ENCODE data around the gene ITPRIP. TPM values are rescaled to one million over a fixed set of nuclear protein-coding genes. Genes with fewer than 3 reads are reported as not detected.
A peak's percentile ranks its signal among the peaks of the same experiment; 100 is the strongest.

The ITPRIP gene
- total RNA-seq, 1 donor from 2014 or later = 4.2 TPM

DNA sequence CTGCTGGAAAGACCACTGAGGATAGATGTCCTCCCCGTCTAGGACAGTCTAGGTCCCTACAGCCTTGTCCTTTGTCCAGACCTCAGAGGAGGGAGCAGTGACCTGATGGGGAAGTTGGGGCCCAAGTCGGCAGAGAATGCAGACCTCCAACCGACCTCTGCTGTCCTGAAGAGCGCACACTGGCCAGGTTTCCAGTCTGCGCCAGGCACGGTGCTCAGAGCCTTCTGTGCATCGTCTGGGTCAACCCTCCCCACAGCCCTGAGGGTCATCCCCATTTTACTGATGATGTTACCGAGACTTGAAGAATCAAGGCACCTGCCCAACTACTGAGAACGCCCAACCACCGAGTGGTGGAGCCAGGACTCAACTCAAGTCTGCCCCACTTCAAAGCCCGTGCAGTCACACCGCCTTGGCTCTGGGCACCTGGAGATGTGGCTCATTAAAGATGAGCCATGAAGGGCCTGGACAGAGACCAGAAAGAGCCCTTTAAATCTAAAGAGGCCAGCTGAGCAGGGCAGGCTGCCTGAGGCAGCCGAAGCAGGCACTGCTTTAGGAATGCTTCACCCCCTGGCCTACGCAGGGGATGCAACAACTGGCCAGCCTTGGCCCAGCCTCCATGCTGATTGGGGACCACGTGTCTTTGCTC is 4.4 kb downstream of the ITPRIP start:
- H3K4me1 ChIP-seq (ENCODE audit: control insufficient read depth in 3 of 3, insufficient read depth in 3 of 3, low read length in 3 of 3) = peaks cover 59 to 80% (median 77%) of the 10 kb centered on the region in 3 donors
- peak overlapping the region; percentile 17 for H3K27ac ChIP-seq (ENCODE audit: low read depth, low read length)
- no peaks in the 10 kb centered on the region for H3K9me3 ChIP-seq (ENCODE audit: control insufficient read depth in 3 of 3, low read length in 3 of 3)
- H3K9ac ChIP-seq (ENCODE audit: low read depth in 1 of 3, low read length in 3 of 3) = peak overlapping the region in 1 of 3 donors; percentile 18
- H3K27me3 ChIP-seq (ENCODE audit: control insufficient read depth in 3 of 3, insufficient read depth in 3 of 3, low read length in 3 of 3) = no peaks in the 10 kb centered on the region
- H3K36me3 ChIP-seq (ENCODE audit: control insufficient read depth in 3 of 3, insufficient read depth in 3 of 3, low read length in 3 of 3) = peaks cover 0 to 2% (median 0%) of the 10 kb centered on the region in 3 donors
- H3K4me3 ChIP-seq (ENCODE audit: low read length in 3 of 3) = no peak overlapping the region

DNA sequence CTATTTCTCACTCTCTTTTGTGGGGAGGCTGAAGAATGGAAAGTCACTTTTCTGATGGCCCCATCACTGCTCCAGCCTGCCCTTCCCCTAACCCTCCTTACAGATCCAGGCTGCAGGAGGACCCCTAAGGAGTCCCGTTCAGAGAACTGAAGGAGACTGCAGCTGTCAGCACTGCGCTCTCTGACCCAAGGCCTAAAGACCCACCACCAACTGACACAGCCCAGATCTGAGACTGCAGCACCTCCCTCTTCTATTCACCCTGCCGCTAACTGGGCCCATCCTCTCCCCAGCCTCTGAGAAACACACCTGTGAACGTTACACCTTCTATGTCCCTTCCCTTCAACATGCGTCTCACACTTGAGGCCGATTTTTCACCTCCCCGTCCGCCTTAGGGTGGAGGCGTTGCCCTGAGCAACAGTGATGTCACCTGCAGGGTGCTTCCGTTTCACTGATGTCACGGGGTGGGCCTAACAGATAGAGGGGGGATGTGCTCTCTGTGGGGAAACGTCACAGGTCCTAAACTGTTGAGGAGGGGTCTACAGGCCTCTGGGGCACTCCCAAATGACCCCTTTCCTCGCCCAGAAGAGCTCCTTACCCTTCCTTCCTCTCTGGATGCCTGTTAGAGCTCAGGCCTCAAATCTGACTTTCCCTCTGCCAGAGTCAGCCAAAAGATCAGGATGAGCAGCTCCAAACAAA is 5.1 kb downstream of the ITPRIP start:
- Histone ChIP-seq H3K27ac (ENCODE audit: low read depth, low read length) (peak overlapping the region; percentile 17), H3K9ac (ENCODE audit: low read depth in 1 of 3, low read length in 3 of 3) (peak overlapping the region in 1 of 3 donors; percentile 18), H3K27me3 (ENCODE audit: control insufficient read depth in 3 of 3, insufficient read depth in 3 of 3, low read length in 3 of 3) (no peaks in the 10 kb centered on the region), H3K9me3 (ENCODE audit: control insufficient read depth in 3 of 3, low read length in 3 of 3) (no peaks in the 10 kb centered on the region), H3K4me1 (ENCODE audit: control insufficient read depth in 3 of 3, insufficient read depth in 3 of 3, low read length in 3 of 3) (peaks cover 66 to 87% (median 83%) of the 10 kb centered on the region in 3 donors), H3K36me3 (ENCODE audit: control insufficient read depth in 3 of 3, insufficient read depth in 3 of 3, low read length in 3 of 3) (peaks cover 0 to 2% (median 0%) of the 10 kb centered on the region in 3 donors), H3K4me3 (ENCODE audit: low read length in 3 of 3) (no peak overlapping the region)

DNA sequence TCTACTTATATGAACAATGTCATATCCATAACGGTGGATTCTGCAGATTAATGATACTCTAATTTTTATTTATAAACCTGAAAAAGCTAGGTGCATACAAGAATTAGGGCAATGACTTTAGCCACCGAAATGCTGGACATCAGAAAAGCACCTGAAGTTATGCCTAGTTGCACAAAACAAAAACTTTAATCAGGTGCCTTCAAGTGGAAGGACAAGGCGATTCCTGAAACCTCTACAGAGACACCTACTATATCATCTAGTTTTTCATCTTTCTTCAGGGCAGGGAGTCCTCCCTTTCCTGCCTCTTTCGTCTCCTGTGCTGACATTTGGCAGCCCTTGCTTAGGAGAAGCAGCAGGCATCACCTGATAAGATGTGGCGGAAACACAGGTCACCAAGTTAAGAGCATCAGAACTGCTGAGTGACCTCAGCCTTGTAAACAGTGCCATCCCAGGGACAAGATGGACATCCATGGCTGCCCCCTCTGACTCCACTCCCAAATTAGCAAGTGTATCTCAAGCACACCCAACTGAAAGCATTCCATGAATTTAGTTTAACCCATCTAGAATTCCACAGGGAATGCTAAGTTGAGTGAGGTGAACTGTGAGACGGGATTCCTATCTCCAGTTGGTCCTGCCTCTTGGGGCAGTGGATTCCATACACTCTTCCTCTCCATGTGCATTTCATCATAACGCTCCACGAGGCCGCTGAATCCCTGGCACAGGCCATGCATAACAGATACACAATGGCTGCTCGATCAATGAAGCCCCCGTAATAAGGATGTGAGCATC is 5.8 kb downstream of the ITPRIP start:
- Histone ChIP-seq H3K27ac (ENCODE audit: low read depth, low read length) (peak overlapping the region; percentile 79), H3K4me1 (ENCODE audit: control insufficient read depth in 3 of 3, insufficient read depth in 3 of 3, low read length in 3 of 3) (peaks cover 73 to 94% (median 91%) of the 10 kb centered on the region in 3 donors)

DNA sequence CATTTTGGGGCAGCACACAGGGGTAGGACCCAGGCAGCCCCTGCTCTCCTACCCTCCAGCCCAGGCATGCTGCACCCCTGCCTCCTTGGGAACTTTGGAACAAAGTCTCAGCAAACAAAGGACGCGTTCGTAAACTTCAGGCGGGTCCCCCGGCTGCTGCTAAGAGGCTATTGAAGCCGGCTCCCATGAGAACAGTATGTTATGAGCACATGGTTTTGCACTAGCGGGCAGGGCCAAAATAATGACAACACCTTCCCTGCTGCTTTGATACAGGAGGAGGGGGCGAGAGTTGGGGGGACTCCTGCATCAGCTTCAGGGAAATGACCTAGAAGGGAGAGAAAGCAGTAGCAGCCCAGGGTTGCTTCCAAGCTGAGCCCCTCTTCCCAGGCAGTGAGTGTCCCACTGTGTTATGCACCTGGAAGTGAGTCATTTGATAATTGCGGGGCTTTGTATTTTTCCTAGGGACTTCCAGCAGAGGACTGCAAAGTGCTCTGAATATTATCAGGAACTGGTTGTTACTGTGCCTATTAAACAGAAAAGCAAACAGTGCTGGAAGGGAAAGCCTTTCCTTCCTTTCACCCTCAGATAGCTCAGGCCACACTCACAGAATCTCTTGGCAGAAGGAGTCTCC is 6.9 kb downstream of the ITPRIP start:
- Histone ChIP-seq H3K9ac (ENCODE audit: low read depth in 1 of 3, low read length in 3 of 3) (peak overlapping the region in 1 of 3 donors; percentile 59), H3K9me3 (ENCODE audit: control insufficient read depth in 3 of 3, low read length in 3 of 3) (no peaks in the 10 kb centered on the region), H3K27me3 (ENCODE audit: control insufficient read depth in 3 of 3, insufficient read depth in 3 of 3, low read length in 3 of 3) (no peaks in the 10 kb centered on the region), H3K4me1 (ENCODE audit: control insufficient read depth in 3 of 3, insufficient read depth in 3 of 3, low read length in 3 of 3) (peaks cover 70 to 96% (median 93%) of the 10 kb centered on the region in 3 donors), H3K27ac (ENCODE audit: low read depth, low read length) (peak overlapping the region; percentile 79), H3K4me3 (ENCODE audit: low read length in 3 of 3) (no peak overlapping the region), H3K36me3 (ENCODE audit: control insufficient read depth in 3 of 3, insufficient read depth in 3 of 3, low read length in 3 of 3) (peaks cover 0 to 2% (median 0%) of the 10 kb centered on the region in 3 donors)

More for the DNA sequence above, 5.8 kb downstream of the ITPRIP start:
- H3K36me3 ChIP-seq (ENCODE audit: control insufficient read depth in 3 of 3, insufficient read depth in 3 of 3, low read length in 3 of 3) = peaks cover 0 to 2% (median 0%) of the 10 kb centered on the region in 3 donors
- no peaks in the 10 kb centered on the region for H3K27me3 ChIP-seq (ENCODE audit: control insufficient read depth in 3 of 3, insufficient read depth in 3 of 3, low read length in 3 of 3)
- H3K9me3 ChIP-seq (ENCODE audit: control insufficient read depth in 3 of 3, low read length in 3 of 3) = no peaks in the 10 kb centered on the region
- H3K4me3 ChIP-seq (ENCODE audit: low read length in 3 of 3) = no peak overlapping the region
- peak overlapping the region in 1 of 3 donors; percentile 18 for H3K9ac ChIP-seq (ENCODE audit: low read depth in 1 of 3, low read length in 3 of 3)

DNA sequence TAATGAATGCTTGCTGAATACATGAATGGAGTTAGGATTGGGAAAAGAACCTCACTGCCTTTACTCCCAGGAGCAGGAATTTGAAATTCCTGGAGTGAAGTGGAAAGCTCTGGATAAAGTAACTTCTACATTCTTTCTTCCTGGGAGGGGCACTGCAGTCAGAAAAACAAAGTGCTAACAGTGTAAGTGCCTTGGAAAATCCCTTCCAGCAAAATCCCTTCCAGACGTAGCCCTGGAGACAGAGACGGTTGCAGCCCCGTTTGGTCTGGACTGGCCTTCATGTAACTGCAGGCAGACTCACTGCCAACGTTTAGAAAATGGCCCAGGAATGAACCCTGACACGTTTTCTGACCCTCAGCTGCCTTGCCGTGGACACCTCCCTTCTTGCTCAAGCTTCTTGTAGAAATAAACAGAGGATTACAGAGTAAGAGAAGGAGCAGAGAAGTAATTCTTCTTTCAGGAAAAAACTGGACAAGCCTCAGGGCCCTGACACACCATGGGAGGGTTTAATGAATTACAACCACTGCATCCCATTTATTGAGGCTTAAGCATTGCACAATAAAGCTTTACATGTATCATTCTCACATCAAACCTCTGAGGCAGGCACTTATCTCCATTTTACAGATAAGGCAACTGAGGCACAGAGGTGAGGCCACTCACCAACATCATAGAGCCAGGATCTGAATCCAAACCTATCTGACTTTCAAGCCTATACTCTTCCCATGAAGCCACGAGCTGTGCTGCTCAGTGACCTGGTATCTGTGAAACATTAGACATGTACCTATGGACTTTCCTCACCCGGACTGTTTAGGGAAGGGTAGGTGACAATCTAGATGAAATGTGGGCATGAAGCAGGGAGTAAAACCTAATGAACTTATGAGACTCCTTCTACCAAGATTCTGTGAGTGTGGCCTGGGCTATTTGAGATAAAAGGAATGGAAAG is 7.8 kb downstream of the ITPRIP start:
- peak overlapping the region in 1 of 3 donors; percentile 9 for H3K4me3 ChIP-seq (ENCODE audit: low read length in 3 of 3)
- peaks cover 0 to 2% (median 0%) of the 10 kb centered on the region in 3 donors for H3K36me3 ChIP-seq (ENCODE audit: control insufficient read depth in 3 of 3, insufficient read depth in 3 of 3, low read length in 3 of 3)
- peak overlapping the region; percentile 11 to 59 (median 17) for H3K9ac ChIP-seq (ENCODE audit: low read depth in 1 of 3, low read length in 3 of 3)
- peaks cover 72 to 98% (median 93%) of the 10 kb centered on the region in 3 donors for H3K4me1 ChIP-seq (ENCODE audit: control insufficient read depth in 3 of 3, insufficient read depth in 3 of 3, low read length in 3 of 3)
- peak overlapping the region; percentile 79 for H3K27ac ChIP-seq (ENCODE audit: low read depth, low read length)
- no peaks in the 10 kb centered on the region for H3K27me3 ChIP-seq (ENCODE audit: control insufficient read depth in 3 of 3, insufficient read depth in 3 of 3, low read length in 3 of 3)
- no peaks in the 10 kb centered on the region for H3K9me3 ChIP-seq (ENCODE audit: control insufficient read depth in 3 of 3, low read length in 3 of 3)

DNA sequence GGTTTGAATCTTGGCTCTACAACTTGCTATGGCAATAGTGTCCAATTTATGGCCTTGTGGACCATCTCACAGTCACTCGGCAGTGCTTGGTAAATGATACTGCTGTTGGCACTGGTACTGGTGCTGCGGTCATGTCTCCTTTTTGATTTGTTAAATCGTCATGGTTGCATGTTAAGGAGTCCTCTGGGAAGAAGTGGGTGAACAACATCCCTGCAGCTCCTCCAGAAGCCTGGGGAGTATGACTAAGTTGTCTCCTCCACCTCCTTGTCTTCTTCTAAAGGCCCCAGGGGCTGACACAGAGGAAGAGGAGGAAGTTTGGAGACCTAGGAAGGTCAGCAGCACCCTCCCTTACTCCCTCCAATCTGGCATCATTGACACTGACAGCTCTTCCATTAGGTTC is 8.5 kb downstream of the ITPRIP start:
- Histone ChIP-seq H3K4me1 (ENCODE audit: control insufficient read depth in 3 of 3, insufficient read depth in 3 of 3, low read length in 3 of 3) (peaks cover 71 to 96% (median 96%) of the 10 kb centered on the region in 3 donors), H3K27ac (ENCODE audit: low read depth, low read length) (peak overlapping the region; percentile 79), H3K9me3 (ENCODE audit: control insufficient read depth in 3 of 3, low read length in 3 of 3) (no peaks in the 10 kb centered on the region), H3K4me3 (ENCODE audit: low read length in 3 of 3) (peak overlapping the region; percentile 2 to 38 (median 15)), H3K36me3 (ENCODE audit: control insufficient read depth in 3 of 3, insufficient read depth in 3 of 3, low read length in 3 of 3) (peaks cover 0 to 2% (median 0%) of the 10 kb centered on the region in 3 donors), H3K9ac (ENCODE audit: low read depth in 1 of 3, low read length in 3 of 3) (peak overlapping the region; percentile 8 to 17 (median 11)), H3K27me3 (ENCODE audit: control insufficient read depth in 3 of 3, insufficient read depth in 3 of 3, low read length in 3 of 3) (no peaks in the 10 kb centered on the region)

DNA sequence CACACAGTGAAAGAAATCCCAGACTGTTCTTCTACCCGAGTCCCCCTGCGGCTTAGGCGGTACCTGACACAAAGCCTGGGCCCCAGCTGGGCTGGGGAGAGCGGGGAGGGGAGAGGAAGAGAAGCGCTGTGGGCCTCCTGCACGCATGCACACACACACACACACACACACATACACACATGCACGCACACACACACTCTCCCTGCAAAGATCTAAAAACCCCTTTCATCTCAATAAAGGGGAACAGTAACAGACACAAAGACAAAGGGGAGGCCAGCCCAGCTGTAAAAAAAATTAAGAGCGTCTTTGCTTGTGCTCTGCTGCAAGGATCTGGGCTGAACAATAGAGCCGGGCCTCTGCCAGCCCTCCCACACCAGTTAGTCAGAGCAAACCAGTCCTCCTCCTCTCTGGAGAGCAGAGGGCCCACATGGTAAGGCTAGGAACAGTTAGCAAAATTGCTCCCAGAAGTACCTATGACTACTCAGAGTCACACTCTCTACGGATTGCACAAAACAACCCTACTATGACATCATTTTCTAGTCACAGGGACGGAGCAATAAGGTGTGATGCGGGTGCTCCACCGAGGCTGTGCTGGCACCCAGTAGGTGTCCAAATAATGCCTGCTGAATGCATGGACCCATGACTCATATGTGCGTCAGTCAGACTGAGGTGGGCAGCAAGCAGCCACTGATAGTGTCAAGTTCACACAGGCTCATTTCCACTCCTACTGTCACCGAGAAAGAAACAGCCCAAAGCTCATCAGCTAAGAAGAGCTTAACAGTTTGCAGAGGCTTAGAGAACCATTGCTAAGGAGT is 9.2 kb downstream of the ITPRIP start:
- H3K9me3 ChIP-seq (ENCODE audit: control insufficient read depth in 3 of 3, low read length in 3 of 3) = no peaks in the 10 kb centered on the region
- H3K36me3 ChIP-seq (ENCODE audit: control insufficient read depth in 3 of 3, insufficient read depth in 3 of 3, low read length in 3 of 3) = no peaks in the 10 kb centered on the region
- H3K27ac ChIP-seq (ENCODE audit: low read depth, low read length) = peak overlapping the region; percentile 79
- no peaks in the 10 kb centered on the region for H3K27me3 ChIP-seq (ENCODE audit: control insufficient read depth in 3 of 3, insufficient read depth in 3 of 3, low read length in 3 of 3)
- peaks cover 67 to 96% (median 93%) of the 10 kb centered on the region in 3 donors for H3K4me1 ChIP-seq (ENCODE audit: control insufficient read depth in 3 of 3, insufficient read depth in 3 of 3, low read length in 3 of 3)
- peak overlapping the region; percentile 2 to 38 (median 15) for H3K4me3 ChIP-seq (ENCODE audit: low read length in 3 of 3)
- H3K9ac ChIP-seq (ENCODE audit: low read depth in 1 of 3, low read length in 3 of 3) = peak overlapping the region; percentile 48 to 71 (median 54)

DNA sequence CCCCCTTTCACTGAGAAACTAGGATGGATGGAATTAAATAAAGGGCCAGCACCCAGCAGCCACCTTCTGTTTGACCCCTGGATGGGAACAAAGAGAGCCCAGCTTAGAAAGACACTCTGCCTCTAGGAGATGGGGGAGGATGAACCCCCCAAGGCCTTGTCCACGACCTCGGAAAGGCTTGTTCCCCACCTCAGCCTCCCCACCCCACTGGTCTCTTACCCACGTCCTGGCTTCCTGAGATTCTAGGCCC is 9.7 kb downstream of the ITPRIP start:
- H3K27ac ChIP-seq (ENCODE audit: low read depth, low read length) = peak overlapping the region; percentile 79
- H3K4me3 ChIP-seq (ENCODE audit: low read length in 3 of 3) = peak overlapping the region in 2 of 3 donors; percentile 48 to 52
- no peaks in the 10 kb centered on the region for H3K27me3 ChIP-seq (ENCODE audit: control insufficient read depth in 3 of 3, insufficient read depth in 3 of 3, low read length in 3 of 3)
- H3K9ac ChIP-seq (ENCODE audit: low read depth in 1 of 3, low read length in 3 of 3) = peak overlapping the region; percentile 48 to 71 (median 54)
- H3K4me1 ChIP-seq (ENCODE audit: control insufficient read depth in 3 of 3, insufficient read depth in 3 of 3, low read length in 3 of 3) = peaks cover 64 to 96% (median 93%) of the 10 kb centered on the region in 3 donors
- H3K9me3 ChIP-seq (ENCODE audit: control insufficient read depth in 3 of 3, low read length in 3 of 3) = no peaks in the 10 kb centered on the region
- no peaks in the 10 kb centered on the region for H3K36me3 ChIP-seq (ENCODE audit: control insufficient read depth in 3 of 3, insufficient read depth in 3 of 3, low read length in 3 of 3)
